Stomach (tissue), 4 donors: ENCODE measurements around the gene TENM3.

Experiments
- EP300 ChIP-seq: sonication (generic); formaldehyde crosslinking; IDR thresholded peaks from one replicate; pipeline ENCODE4 v1.6.1; 2017; ENCODE audit warnings: antibody characterized with exemption
- POLR2AphosphoS5 ChIP-seq, 3 donors: sonication (generic); formaldehyde crosslinking; IDR thresholded peaks; one replicate each; pipeline ENCODE4 v1.6.1; 2016; ENCODE audit warnings: antibody characterized with exemption in 3 of 3
- TF ChIP-seq, protein P1 (sequence below), 7 experiments: fragments of 450-650 bp in 4 of 7; fragments of 200-600 bp in 3 of 7; sonication (generic) in 3 of 7; IDR thresholded peaks; one replicate each; pipeline ENCODE4 v1.5.1; 2016 to 2019; ENCODE audit warnings: antibody characterized with exemption in 7 of 7, control low read depth in 2 of 7, mild to moderate bottlenecking in 1 of 7

DNA sequence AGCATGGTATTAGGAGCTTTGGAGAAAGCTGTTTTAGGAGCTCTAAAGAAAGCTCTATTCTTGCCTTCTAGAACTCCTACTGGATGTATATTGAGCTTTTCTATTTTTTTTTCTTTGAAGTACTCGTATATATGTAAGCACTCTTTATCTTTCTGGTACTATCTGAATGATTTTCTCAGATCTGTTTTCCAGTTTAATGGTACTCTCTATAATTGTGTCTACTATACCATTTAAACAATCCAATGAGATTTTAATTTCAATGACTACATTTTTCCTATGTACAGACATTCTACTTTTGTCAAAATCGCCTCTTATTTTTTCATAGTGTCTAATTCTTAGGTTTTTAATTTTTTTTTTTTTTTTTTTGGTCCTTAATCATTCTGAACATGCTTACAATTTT lies 345.9 kb downstream of the TENM3 start:
- TF ChIP-seq, protein P1, sequence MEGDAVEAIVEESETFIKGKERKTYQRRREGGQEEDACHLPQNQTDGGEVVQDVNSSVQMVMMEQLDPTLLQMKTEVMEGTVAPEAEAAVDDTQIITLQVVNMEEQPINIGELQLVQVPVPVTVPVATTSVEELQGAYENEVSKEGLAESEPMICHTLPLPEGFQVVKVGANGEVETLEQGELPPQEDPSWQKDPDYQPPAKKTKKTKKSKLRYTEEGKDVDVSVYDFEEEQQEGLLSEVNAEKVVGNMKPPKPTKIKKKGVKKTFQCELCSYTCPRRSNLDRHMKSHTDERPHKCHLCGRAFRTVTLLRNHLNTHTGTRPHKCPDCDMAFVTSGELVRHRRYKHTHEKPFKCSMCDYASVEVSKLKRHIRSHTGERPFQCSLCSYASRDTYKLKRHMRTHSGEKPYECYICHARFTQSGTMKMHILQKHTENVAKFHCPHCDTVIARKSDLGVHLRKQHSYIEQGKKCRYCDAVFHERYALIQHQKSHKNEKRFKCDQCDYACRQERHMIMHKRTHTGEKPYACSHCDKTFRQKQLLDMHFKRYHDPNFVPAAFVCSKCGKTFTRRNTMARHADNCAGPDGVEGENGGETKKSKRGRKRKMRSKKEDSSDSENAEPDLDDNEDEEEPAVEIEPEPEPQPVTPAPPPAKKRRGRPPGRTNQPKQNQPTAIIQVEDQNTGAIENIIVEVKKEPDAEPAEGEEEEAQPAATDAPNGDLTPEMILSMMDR (IDR thresholded peaks at IDR 0.05): no peak
- TF ChIP-seq EP300 (no peak), POLR2AphosphoS5 (IDR thresholded peaks at IDR 0.05) (no peak)
